Transverse colon (tissue), 4 donors: ENCODE measurements around the gene HNRNPL.

Source experiments
- POLR2AphosphoS5 ChIP-seq, 3 donors: sonication (generic); formaldehyde crosslinking; IDR thresholded peaks; one replicate each; pipeline ENCODE4 v1.6.1; 2016; ENCODE audit warnings: antibody characterized with exemption in 3 of 3
- TF ChIP-seq, protein P1 (sequence below), 5 experiments: fragments of 200-600 bp in 3 of 5; fragments of 450-650 bp in 2 of 5; sonication (generic) in 3 of 5; IDR thresholded peaks; 1 replicate in 2 of 5; 2 replicates in 3 of 5; pipeline ENCODE4 v1.5.1; 2016 to 2017; ENCODE audit warnings: antibody characterized with exemption in 5 of 5, inconsistent platforms in 3 of 5, mild to moderate bottlenecking in 2 of 5, moderate library complexity in 1 of 5

DNA sequence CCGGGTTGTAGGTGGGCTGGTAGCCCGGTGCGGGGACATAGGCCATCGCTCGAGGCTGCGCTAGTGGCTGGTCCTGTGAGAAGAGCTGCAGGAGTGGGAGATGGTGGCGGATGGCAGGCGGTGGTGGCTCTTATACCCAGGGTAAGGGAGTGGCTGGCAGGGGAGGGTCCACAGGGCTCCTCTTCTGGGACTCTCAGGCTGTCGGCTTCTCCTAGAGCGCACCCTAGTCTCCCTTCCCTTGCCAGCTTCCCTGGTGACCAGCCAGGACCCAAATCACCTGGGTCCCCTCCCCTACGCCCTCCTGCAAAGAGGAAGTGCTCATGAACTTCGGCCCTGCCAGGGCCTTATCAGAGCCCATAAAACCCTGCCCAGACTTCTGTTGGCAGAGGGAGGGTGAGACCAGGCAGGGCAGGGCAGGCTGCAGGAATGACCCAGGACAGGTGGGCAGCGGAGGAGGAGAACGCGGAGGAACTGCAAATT lies 36.9 kb downstream of the HNRNPL start, which contains the start of gene LGALS4:
- TF ChIP-seq, protein P1, sequence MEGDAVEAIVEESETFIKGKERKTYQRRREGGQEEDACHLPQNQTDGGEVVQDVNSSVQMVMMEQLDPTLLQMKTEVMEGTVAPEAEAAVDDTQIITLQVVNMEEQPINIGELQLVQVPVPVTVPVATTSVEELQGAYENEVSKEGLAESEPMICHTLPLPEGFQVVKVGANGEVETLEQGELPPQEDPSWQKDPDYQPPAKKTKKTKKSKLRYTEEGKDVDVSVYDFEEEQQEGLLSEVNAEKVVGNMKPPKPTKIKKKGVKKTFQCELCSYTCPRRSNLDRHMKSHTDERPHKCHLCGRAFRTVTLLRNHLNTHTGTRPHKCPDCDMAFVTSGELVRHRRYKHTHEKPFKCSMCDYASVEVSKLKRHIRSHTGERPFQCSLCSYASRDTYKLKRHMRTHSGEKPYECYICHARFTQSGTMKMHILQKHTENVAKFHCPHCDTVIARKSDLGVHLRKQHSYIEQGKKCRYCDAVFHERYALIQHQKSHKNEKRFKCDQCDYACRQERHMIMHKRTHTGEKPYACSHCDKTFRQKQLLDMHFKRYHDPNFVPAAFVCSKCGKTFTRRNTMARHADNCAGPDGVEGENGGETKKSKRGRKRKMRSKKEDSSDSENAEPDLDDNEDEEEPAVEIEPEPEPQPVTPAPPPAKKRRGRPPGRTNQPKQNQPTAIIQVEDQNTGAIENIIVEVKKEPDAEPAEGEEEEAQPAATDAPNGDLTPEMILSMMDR (IDR thresholded peaks at IDR 0.05) = no peak
- peak; percentile 66 to 99 (median 98) for TF ChIP-seq POLR2AphosphoS5 (IDR thresholded peaks at IDR 0.05)
